NCI-H1417 (cell line): ENCODE measurements around the gene IQCH.
"Not testable (repeated sequence)": the region's sequence is repeated elsewhere in the genome, so short reads cannot be mapped to it uniquely, and the experiment has no call there.

Experiments used
- DNase-seq, 3 experiments: peaks; one replicate each; lab custom pipeline; 2025; lab: John Stamatoyannopoulos, UW

IQCH gene

GRCh38 chr15:67246606-67247005, 8.0 kb upstream of the IQCH start:
- DNase-seq = not testable (repeated sequence)

GRCh38 chr15:67248011-67248505, 6.5 kb upstream of the IQCH start:
- no peak for DNase-seq

GRCh38 chr15:67249830-67250229, 4.8 kb upstream of the IQCH start:
- DNase-seq = no peak

- DNase-seq = no peak
Measured at GRCh38 chr15:67251318-67251717, 3.3 kb upstream of the IQCH start.

GRCh38 chr15:67253101-67253500, 1.5 kb upstream of the IQCH start:
- no peak for DNase-seq

GRCh38 chr15:67253549-67254237, 893 bp upstream of the IQCH start:
- DNase-seq = peak in 1 of 3 experiments; percentile 80

GRCh38 chr15:67256051-67256450, 1.5 kb downstream of the IQCH start:
- DNase-seq = no peak

GRCh38 chr15:67258412-67258811, 3.8 kb downstream of the IQCH start:
- DNase-seq = not testable (repeated sequence)

- DNase-seq = no peak
Measured at GRCh38 chr15:67259379-67259778, 4.8 kb downstream of the IQCH start.

- DNase-seq = no peak
Measured at GRCh38 chr15:67259806-67260205, 5.2 kb downstream of the IQCH start.

- DNase-seq = no peak
Measured at GRCh38 chr15:67266870-67267269, 12.3 kb downstream of the IQCH start.

- no peak for DNase-seq
Measured at GRCh38 chr15:67267440-67267839, 12.9 kb downstream of the IQCH start.

- DNase-seq = no peak
Measured at GRCh38 chr15:67267951-67268941, 13.7 kb downstream of the IQCH start.

- no peak for DNase-seq
Measured at GRCh38 chr15:67274236-67274635, 19.6 kb downstream of the IQCH start.

- DNase-seq = no peak
Measured at GRCh38 chr15:67276666-67277065, 22.1 kb downstream of the IQCH start.

GRCh38 chr15:67280217-67280616, 25.6 kb downstream of the IQCH start:
- no peak for DNase-seq

- no peak for DNase-seq
Measured at GRCh38 chr15:67281714-67282113, 27.1 kb downstream of the IQCH start.

GRCh38 chr15:67285625-67286024, 31.0 kb downstream of the IQCH start:
- not testable (repeated sequence) for DNase-seq

- DNase-seq = not testable (repeated sequence)
Measured at GRCh38 chr15:67286400-67286799, 31.8 kb downstream of the IQCH start.

GRCh38 chr15:67290319-67290718, 35.7 kb downstream of the IQCH start:
- DNase-seq = no peak

GRCh38 chr15:67296188-67296587, 41.6 kb downstream of the IQCH start:
- DNase-seq = peak in 1 of 3 experiments; percentile 3

- peak in 1 of 3 experiments; percentile 17 for DNase-seq
Measured at GRCh38 chr15:67296684-67297083, 42.1 kb downstream of the IQCH start.
